A549 treated with CpdA at 1 μM for 4 hours (cell line): ENCODE results near the gene ZNF844. TPM values are rescaled to one million over a fixed set of nuclear protein-coding genes. Genes with fewer than 3 reads are reported as not detected.

Experiments
- total RNA-seq: library from RNA; stranded (reverse); fragments of 200-300 nt; extraction: Qiagen RNA extraction; gene quantifications from 5 replicates; pipeline ENCODE4 v1.2.3, GENCODE V29; 2022; ENCODE audit warnings: low read depth

Gene ZNF844
- total RNA-seq, result not detected in 5 replicates

DNA sequence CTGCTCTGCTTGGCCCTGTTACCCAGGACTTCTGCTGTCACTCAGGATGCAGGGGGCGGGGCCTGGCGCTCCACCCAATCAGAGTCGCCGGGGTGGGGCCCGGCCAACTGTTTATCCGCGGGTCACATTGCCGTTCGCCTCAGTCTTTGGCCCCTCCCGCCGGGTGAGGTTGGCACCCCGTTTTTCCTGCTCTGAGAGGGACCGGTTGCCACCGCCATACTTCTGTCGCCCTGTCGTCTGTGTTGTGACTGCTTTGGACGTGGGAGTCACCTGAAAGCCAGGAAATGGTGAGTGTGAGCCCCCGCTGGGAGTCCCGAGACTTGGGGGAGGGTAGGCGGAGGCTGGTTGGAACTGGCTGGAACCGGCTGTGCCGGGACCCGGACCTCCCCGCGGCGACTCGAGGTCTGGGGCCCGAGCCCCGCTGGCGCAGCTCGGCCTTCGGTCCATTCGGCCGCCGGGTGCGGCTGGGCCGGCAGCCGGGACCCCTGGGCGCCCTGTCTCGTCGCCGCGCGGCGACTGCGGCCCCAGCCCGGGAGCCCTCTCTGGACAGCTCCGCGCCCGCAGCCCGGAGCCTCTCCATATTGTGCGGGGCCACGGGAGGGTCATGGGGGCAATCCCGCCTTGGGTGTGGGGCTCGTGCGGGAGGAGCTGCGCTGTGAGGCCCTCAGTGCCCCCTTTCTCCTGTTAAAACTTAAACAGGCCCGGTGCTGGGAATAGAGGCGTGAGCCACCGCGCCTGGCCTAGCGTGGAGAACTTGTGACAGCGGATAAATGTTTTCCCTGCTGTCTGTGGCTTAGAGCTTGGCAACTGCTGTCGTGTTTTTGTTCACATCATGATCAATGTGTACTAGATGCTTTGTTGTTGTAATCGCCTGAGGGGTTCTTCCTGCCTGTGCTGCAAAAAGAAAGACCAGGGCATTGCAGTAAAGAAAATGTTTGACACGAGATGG is at the start of gene ZNF844:
Gene ZNF844, plus strand, starts transcription at position 142 of the 949 bp plus-strand sequence. Its CDS starts 143 bp downstream, at position 285.

GRCh38 chr19:12035220-12036172 is 29.0 kb upstream of the ZNF844 start, which contains the start of gene ZNF433:
Gene ZNF433 (minus strand): TSS chr19:12035679. CDS start chr19:12035539, 140 bp downstream.

GRCh38 chr19:12052497-12053169 is 11.9 kb upstream of the ZNF844 start, which contains the start of gene ZNF878:
Gene ZNF878 (minus strand): TSS chr19:12052961. CDS start chr19:12052801, 160 bp downstream.

Other genes starting within 250 kb of the ZNF844 start
- gene ZNF439, start 216.0 kb upstream of the ZNF844 start, total RNA-seq, result not detected in 5 replicates
- not detected in 5 replicates for gene ZNF69, start 176.9 kb upstream of the ZNF844 start, total RNA-seq
- gene ZNF700, start 139.6 kb upstream of the ZNF844 start, total RNA-seq, result 0.15 to 0.52 TPM (median 0.24 TPM) in 5 replicates
- gene ZNF763, start 99.7 kb upstream of the ZNF844 start, total RNA-seq, result not detected in 5 replicates
- not detected in 5 replicates for gene ZNF433, start 29.1 kb upstream of the ZNF844 start, total RNA-seq
- not detected in 5 replicates for gene ZNF878, start 11.8 kb upstream of the ZNF844 start, total RNA-seq
- gene ZNF20, start 75.6 kb downstream of the ZNF844 start, total RNA-seq, result 0.20 TPM in 1 of 5 replicates, not detected in the others
- not detected in 5 replicates for gene ZNF625, start 92.0 kb downstream of the ZNF844 start, total RNA-seq
- 1.2 to 2.0 TPM (median 1.3 TPM) in 5 replicates for gene ZNF136, start 98.4 kb downstream of the ZNF844 start, total RNA-seq
- 0.38 to 1.3 TPM (median 0.59 TPM) in 5 replicates for gene ZNF44, start 230.2 kb downstream of the ZNF844 start, total RNA-seq